NCI-H2171 (cell line): Measurements from ENCODE around the gene TNFRSF1B.

Source experiments
- DNase-seq: peaks from one replicate; lab custom pipeline; 2025; lab: John Stamatoyannopoulos, UW

TNFRSF1B gene

DNA sequence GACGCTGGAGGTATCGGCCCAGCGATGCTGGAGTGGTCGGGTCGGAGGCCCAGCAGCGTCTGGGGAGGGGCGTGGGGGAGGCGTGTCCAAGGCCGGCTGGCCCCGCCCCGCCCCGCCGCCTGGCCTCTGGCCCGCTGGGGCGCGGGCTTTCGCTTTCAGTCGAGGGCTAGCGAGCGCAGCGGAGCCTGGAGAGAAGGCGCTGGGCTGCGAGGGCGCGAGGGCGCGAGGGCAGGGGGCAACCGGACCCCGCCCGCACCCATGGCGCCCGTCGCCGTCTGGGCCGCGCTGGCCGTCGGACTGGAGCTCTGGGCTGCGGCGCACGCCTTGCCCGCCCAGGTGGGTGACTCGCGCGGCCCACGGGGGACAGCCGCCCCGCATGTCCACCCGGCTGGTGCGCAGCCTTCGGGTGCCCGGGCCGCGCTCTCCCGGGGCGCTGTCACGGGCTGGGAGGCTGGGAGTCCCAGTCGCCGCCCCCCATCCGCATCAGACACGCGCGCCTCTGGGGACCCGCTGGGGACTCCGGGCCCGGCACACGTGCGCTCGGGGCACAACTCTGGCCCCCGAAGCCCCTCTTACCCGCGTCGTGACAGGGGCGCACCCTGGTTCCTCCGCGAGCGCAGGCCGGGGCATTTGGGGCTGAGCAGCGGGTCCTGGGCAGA, at the start of gene TNFRSF1B:
Gene TNFRSF1B (plus strand): TSS at position 158 of the 659 bp plus-strand sequence. CDS start 101 bp downstream, at position 259.
- DNase-seq = no peak

DNA sequence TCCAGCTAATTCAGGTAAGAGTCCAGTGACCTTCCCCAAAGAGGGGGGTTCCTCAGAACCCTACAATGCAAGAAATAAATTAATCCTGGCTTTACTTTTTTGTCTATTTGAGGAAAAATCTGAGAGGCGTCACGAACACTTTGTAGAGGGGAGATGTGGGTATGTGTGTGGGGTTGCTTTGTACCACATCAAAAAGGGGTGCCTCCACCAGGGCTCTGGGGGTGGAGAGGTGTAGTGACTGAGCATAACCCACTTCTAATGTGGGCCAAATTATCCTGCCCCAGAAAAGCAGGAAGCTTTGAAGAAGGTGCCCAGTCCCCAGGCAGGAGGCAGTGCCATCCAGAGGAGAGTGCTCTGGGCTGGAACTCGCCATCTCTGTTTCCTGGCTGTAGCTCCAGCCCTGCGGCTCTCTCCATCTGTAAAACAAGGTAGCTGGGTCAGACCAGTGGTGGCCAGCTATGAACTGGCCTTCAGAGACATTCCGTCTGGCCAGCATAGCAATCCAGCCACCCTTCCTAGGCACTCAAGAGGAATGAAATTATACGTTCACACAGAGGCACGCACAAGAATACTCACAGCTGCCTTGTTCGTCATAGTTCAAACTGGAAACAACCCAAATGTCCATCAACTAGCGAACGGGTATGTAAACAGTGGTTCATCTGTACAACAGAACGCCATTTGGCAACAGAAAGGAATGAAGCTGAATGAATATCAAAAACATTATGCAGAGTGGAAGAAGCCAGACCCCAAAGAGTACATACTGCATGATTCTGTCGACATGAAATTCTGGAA, 45.4 kb upstream of the TNFRSF1B start:
- no peak for DNase-seq

DNA sequence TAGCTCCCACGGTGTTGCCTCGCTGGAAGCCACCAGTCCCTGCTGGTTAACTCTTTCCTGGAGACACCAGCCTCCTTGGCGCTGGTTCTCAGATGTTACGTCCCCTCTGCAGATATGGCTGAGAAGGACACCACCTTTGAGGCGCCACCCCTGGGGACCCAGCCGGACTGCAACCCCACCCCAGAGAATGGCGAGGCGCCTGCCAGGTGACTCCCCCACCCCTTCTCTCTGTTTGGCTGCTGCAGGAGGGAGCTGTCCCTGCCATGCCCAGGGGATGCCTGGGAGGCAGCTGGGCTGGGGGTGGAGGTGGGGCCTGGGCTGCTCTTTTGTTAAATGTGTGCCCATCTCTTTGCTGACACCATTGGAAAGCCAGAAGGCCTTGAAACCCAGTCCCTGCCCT, 43.6 kb upstream of the TNFRSF1B start:
- no peak for DNase-seq

DNA sequence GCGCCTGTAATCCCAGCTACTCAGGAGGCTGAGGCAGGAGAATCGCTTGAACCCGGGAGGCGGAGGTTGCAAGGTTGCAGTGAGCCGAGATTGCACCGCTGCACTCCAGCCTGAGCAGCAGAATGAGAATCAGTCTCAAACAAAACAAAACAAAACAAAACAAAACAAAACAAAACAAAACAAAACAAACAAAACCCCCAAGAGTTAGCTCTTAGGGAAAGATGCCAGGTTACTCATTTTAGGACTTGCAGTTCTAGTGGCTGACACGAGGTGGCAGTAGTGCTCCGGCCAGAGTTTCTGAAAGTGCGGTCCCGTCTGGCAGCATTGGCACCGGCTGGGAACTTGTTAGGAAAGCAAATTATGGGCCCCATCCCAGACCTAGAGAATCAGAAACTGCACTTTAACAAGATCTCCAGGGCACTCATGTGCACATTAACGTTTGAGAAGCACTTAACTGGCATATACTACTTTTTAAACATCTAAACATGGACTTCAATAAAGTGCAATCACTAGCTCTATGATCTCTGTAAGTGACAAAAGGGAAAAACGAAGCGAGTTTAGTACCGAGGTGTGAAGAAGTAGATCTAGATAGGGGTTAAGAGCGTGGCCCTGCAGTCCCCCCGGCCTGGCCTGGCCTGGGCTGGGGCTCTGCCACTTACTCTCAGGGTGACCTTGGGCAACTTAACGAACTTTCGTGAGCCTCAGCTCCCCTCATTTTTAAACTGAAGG, 41.9 kb upstream of the TNFRSF1B start:
- DNase-seq = no peak

DNA sequence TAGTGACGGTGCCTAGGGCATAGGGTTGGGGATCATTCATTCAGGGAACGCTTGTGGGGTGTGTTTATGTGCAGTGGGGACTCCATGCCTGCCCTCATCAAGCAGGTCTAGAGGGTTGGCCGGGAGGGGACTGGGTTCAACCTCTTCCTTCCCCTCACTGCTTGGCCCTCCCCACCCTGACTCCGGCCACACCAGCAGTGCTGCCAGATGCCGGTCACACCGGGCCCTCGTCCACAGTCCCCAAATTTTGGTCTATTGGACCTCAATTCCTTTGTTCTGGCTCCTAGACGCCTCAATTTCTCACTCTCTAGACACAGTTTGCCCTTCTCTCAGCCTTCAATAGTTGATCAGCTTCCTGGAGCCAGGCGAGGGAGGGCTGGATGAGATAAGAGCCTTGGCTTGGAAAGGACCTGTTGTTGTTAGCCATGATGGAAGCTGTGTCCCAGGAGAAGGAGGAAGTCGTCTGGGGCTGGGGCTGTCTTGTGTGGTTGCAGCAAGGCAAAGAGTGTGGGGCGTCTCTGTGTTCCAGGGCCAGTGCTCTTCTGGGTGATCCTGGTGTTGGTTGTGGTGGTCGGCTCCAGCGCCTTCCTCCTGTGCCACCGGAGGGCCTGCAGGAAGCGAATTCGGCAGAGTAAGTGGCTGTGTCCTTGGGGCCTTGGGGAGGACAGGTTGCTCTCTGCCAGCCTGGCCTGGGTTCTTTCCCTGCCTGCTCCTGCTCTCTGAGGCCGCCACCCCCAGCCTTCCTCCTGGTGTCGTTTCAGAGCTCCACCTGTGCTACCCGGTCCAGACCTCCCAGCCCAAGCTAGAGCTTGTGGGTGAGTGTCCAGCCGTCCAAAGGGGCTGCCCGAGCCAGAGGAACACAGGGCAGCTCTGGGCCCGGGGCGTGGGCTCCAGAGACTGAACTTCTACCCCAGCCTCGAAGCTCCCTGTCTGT, 41.1 kb upstream of the TNFRSF1B start:
- DNase-seq = no peak

DNA sequence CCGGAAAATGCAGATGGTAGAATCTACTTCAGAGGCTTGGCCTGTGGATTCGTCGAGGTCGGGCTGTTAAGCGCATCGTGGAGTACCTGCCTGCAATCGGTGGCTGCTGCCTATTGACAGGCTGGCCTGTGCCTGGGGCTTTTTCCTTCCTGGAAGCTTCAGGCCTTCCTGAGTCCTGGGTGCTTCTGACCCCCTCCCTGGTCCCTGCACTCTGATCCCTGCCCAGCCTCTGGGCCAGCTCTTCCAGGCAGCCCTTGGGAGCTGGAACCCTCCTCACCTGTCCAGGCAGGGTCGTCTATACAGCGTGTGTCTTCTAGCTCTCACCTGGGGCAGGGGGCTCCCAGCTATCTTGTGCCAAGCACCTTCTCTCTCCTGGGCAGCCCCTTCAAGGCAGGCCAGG, 40.0 kb upstream of the TNFRSF1B start:
- DNase-seq = no peak

DNA sequence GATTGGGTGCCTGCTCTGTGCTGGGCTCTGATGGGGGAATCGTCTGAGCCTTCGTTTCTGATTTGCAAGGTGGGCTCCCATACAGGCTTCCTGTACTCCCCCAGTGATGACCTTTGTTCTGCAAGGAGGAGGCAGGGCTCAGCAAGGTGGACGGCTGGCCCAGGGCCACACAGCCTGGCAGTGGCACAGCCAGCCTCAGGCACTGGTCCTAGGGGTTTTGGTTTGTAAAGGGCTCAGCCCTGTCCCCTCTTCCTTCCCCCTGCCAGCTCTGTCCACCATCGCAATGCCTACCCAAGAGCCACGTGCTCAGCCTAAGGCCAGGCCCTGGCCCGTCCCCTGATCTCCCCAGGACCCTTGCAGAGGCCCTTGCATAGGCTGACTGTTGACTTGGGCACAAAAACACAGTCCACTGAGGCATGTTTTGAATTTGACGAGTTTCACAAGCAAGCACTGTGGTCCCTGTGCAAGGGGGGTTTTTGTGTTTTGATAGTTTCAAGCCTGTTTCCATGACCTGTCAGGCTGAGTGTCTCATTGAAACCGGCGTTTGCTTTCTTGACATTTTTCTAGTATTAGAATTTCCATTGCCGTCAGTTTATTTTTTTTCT, 39.5 kb upstream of the TNFRSF1B start:
- no peak for DNase-seq

DNA sequence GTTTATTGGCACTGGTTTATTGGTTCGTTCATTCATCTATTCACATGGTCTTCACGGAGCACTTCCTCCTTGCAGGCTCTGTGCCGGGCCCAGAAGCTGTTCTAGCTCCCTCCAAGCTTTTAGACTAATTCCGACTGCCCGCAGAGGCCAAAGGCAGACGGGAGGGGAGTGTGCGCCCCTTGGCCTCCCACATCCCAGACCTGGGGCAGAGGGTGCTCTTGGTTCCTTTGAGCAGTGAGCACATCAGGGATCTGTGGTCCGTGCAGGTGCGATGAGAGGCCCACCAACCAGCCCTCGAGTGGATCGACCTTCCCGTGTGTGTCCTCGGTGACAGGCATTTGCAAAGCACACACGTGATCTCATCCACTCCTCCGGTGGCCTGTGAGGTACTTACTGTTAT, 38.7 kb upstream of the TNFRSF1B start:
- DNase-seq = no peak

DNA sequence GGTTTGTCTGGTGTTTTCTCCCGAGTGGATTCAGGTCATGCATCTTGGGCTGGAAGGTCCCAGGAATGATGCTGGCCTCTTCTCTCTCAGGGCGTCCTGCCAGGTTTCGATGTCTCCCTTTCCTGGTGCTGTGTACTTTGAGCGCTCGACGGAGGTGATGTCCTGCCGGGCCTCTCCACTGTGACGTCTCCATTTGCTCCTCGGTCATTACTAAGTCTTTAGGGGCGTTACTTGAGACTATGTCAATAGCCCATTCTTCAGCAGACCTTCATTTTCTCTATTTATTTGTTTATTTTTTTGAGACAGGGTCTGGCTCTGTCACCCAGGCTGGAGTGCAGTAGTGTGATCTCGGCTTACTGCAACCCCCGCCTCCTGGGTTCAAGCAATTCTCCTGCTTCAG, 37.2 kb upstream of the TNFRSF1B start:
- no peak for DNase-seq

DNA sequence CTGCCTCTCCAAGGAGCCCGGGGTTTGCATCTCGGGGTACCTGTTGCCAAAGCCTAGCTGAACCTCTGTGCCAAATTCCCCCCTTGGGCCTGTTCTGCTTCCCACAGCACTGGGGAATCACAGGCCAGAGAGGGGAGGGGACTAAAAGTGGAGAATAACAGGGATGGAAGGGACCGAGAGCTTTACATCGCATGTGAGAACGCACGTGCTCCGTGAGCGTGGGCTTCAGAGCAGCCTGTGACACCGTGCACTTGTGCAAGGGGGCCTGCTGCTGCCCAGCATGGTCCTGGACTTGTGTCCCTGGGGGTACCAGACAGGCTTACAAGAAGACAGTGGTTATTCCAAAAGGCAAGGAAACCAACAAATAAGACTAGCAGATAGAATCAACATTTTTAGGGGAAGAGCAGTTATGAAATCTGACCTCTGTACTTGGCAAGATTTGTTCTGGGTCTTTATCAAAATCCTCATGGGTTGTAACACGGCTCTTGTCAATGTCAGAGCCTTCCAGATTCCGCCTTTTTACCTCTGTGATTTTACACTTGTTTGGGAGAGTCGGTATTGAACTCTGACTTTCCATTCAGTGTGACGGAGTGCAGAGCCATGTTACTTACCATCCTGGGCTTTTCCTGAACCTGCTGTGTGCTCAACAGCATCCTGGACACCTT, 36.2 kb upstream of the TNFRSF1B start:
- no peak for DNase-seq

DNA sequence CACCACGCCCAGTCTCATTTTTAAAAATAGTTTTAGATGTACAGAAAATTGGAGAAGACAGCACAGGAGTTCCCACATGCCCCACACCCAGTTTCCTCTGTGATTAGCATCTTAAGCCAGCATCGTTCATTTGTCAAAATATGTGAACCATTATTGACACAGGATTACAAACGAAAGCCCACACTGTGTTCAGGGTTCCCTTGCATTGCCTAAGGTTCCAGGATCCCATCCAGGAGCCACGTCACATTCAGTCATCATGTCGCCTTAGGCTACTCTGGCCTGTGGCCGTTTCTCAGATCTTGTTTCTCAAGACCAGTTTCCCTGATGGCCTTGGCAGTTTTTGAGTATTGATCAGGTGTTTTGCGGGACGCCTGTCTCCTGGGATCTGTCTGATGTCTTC, 34.7 kb upstream of the TNFRSF1B start:
- no peak for DNase-seq

DNA sequence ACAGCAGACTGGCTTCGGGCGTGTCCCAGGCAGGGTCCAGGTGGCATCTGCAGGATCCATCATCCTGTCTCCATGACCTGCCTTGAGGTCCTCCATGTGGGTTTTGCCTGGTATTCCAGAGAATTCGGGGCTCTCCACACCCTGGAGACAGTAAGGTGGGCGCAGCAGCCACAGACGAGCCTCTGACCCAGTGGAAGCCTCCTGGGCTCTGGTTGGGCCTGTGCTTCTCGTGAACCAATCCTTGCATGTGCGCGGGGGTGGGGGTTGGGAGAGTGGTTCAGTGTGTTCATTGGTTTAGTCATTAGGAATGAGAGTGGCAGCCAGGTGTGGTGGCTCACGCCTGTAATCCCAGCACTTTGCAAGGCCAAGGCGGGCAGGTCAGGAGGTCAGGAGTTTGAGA, 32.1 kb upstream of the TNFRSF1B start:
- DNase-seq = no peak

DNA sequence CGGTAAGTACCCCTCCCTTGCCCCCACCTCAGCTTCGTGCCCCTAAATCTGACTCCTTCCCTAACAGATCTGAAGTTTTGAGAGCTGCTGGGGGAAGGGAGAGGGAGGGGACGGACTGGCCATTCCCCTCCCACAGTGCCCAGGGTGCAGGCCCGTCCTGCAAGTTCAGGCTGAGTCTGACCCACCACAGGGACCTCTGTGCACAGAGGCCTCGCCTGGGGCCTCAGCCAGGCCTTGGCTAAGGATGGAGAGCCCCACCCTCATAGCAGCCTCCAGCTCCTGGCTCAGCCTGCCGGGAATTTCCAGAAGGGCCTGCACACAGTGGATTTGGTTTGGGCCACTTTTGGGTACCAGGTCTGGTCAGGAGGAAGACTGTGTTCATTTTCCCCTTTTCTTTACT, 31.2 kb upstream of the TNFRSF1B start:
- DNase-seq = no peak

DNA sequence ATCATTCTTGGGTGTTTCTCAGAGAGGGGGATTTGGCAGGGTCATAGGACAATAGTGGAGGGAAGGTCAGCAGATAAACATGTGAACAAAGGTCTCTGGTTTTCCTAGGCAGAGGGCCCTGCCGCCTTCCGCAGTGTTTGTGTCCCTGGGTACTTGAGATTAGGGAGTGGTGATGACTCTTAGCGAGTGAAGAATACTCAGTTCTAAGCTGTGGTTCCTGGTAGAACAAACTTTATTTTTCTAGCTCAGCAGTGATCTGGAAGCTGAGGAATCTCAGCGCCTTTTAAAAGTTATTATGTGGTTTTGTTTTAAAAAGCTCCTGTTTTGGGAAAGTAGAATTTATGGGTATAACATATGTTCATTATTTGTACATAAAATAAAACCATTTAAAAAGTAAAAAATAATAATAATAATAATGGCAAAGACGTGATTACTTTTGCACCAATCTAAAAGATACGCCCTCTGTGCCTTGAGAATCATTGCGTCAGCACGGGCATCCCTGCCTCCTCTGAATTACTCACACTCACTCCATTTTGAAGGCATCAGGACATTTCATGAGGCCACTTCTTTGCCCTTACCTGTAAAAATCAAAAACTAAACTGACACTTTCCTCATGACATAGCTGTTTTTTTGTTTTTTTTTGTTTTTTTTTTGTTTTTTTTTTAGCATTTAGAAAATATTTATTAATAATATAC, 29.7 kb upstream of the TNFRSF1B start:
- no peak for DNase-seq

DNA sequence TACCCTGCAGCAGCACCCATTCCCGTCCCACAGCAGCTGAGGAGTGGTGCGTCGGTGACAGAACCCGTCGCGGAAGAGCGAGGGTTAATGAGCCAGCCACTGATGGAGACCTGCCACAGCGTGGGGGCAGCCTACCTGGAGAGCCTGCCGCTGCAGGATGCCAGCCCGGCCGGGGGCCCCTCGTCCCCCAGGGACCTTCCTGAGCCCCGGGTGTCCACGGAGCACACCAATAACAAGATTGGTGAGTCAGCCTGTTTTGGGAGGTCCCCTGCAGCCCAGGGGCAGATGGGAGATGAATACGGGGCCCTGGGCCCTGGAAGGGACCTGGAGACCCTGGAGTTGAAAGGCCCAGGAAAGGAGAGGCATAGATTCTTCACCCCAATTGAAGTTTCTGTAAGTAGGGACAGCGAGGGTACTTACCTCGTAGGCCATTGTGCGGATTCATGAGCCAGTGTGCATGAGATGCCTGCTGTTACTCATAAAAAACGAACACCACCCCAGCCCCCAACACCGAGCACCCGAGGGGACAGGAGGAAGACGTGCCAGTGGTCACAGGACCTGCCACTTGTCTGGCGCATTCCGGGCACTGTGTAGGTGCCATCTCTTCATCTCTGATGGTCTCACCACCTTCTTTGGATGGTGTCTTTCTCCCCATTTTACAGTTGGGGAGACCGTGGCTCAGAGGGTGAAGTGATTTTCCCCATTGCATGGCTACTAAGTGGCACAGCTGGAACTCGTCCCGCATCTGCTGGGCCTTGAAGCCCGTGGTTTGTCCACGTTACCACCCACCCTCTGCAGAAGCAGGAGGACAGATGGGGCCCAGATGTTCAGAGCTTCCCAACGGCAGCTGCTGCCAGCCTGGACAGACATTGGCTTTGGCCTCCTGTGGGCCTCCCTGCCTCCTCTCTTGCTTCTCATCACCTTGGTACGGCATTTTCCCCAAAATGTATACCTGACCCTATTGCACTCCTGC, 28.3 kb upstream of the TNFRSF1B start:
- no peak for DNase-seq

DNA sequence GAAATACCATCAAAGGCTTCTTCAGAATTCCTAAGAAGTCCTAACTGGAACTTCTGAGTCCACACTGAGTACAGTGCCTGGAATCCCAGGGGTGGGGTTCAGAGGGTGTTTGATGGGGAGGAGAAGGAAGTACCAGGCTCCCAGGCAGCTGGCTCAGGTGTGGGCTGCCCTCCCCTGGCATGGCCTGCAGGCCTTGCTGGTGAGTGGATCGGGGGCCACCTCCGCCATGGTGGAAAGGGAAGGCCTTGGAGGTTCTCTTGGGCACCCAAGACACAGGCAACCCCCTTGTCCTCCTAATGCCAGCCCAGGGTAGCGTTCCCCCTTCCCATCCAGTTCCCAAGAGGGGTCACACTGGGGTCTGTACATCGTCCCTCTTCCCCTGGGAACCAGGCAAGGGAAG, 26.8 kb upstream of the TNFRSF1B start:
- no peak for DNase-seq

DNA sequence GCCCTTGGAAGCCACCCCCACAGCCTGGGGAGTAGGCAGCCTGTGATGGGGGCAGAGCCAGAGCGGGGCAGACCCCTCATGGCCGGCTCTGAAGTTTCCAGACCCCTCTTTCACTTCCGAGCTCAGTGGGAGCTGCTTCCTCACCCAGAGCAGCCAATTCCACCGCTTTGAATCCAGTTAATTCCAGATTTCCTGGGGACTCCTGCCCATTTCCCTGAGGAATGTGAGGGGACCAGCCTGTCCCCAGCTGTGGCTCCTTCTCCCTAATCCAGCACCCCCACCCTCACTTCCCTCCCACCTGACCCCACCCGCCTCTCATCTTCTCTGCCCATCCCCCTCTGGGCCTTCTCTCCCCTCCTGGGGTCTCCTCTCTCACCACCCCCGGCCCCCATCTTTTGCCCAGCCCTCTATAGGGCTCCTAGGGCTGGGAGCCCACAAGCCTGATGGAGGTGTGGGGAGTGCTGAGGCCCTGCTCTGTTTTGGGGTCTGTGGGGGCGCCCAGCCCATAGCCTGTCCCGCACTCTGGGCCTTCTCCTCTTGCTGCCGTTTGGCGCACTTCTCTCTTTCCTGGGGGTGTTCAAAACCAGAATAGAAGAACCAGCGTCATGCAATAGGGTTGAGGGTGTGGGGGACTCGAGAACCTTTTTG, 26.2 kb upstream of the TNFRSF1B start:
- DNase-seq = no peak

DNA sequence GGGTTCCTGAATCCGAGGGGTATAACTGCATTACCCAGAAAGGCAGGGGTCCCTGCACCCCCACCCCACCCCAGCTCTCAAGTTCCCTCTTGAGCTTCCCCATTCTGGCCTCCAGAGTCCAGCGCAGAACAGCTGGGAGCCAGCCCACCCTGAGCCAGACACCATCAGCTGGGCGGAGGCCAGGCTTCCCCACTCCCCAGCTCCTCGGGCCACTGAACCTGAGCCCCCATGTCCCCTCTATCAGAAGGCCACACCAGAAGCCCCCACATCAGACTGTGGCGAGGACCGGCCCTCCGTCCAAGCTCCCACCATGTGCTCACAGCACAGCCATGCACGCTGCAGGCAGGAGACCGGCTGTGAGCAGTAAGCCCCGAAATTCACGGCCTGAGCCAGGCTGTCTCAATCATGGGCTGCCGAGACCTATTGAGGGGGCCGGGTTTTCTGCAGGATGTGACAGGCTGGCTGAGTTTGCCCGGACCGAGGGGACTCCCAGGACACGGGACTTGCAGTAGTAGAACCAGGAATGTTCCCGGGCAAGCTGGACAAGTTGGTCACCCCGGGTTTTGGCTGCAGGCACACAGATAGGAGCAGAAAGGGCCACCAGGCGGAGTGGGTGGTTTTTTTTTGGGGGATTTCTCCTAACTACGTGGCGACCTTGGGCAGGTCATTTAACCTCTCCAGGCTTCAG, 25.5 kb upstream of the TNFRSF1B start:
- no peak for DNase-seq
